Upper lobe of left lung (tissue), 6 donors: ENCODE measurements around the gene SLC8A3. TPM values are rescaled to one million over a fixed set of nuclear protein-coding genes. Genes with fewer than 3 reads are reported as not detected.

Source experiments
- ATAC-seq, 2 donors: fragments of 200-7000 bp; cut with Tn5 transposase; one replicate each; pipeline ENCODE4 v1.9.1; 2022; ENCODE audit warnings: mild to moderate bottlenecking in 2 of 2, moderate library complexity in 2 of 2; ENCODE audit not compliant: low FRiP score in 2 of 2
- DNase-seq, 2 donors: peaks; one replicate each; pipeline ENCODE4 v3.0.0-alpha.2; 2019 to 2020
- H3K27ac ChIP-seq, 4 donors: fragments of 200-600 bp; sonication (generic); one replicate each; pipeline ENCODE4 v1.5.1; 2016 to 2019
- H3K27me3 ChIP-seq, 4 donors: fragments of 200-600 bp; sonication (generic); one replicate each; pipeline ENCODE4 v1.5.1; 2017 to 2019
- H3K36me3 ChIP-seq, 4 donors: fragments of 200-600 bp; sonication (generic); one replicate each; pipeline ENCODE4 v1.5.1; 2016 to 2019
- H3K4me1 ChIP-seq, 4 donors: fragments of 200-600 bp; sonication (generic); one replicate each; pipeline ENCODE4 v1.5.1; 2018 to 2019
- H3K4me3 ChIP-seq, 4 donors: fragments of 200-600 bp; sonication (generic); one replicate each; pipeline ENCODE4 v1.5.1; 2017 to 2019; ENCODE audit warnings: mild to moderate bottlenecking in 2 of 4, moderate library complexity in 1 of 4
- H3K9me3 ChIP-seq, 4 donors: fragments of 200-600 bp; sonication (generic); one replicate each; pipeline ENCODE4 v1.5.1; 2018 to 2019
- CTCF ChIP-seq, 6 experiments: fragments of 450-650 bp in 4 of 6; fragments of 200-600 bp in 2 of 6; sonication (generic) in 2 of 6; IDR thresholded peaks; one replicate each; pipeline ENCODE4 v1.5.1; 2016 to 2019; ENCODE audit warnings: antibody characterized with exemption in 6 of 6
- EP300 ChIP-seq, 4 donors: sonication (generic); formaldehyde crosslinking; IDR thresholded peaks; one replicate each; pipeline ENCODE4 v1.5.1; 2017; ENCODE audit warnings: antibody characterized with exemption in 4 of 4, control low read depth in 2 of 4
- POLR2A ChIP-seq, 4 donors: fragments of 450-650 bp; IDR thresholded peaks; one replicate each; pipeline ENCODE4 v1.5.1; 2016 to 2017; ENCODE audit warnings: antibody characterized with exemption in 4 of 4, mild to moderate bottlenecking in 2 of 4
- POLR2AphosphoS5 ChIP-seq, 2 donors: sonication (generic); formaldehyde crosslinking; IDR thresholded peaks; one replicate each; pipeline ENCODE4 v1.5.1; 2017; ENCODE audit warnings: antibody characterized with exemption in 2 of 2
- WGBS, 2 donors: methylation state at CpG; one replicate each; pipeline ENCODE4 v1.1.5; 2017 to 2018; 5-methylcytosine and 5-hydroxymethylcytosine counted together
- total RNA-seq, 6 donors: library from RNA; depleted of rRNA in 4 of 6; stranded (reverse); fragments of >200 nt in 4 of 6; gene quantifications; one replicate each; pipeline versions ENCODE4 v1.1.0 to v1.2.1, GENCODE V29; 2016 to 2021
- donor health status: DM: no; HTN: no; CAD: no; lungs with moderate emphysema.
- donor health status: DM: no; HTN: yes; CAD: no; lungs with severe emphysema.

Gene SLC8A3
- total RNA-seq, 6 donors from 2014 or later = 0.49 to 1.4 (median 1.0) TPM

- TF ChIP-seq EP300 (IDR thresholded peaks at IDR 0.05) = no peak
- no peak for TF ChIP-seq CTCF (IDR thresholded peaks at IDR 0.05)
- no peak for TF ChIP-seq POLR2AphosphoS5 (IDR thresholded peaks at IDR 0.05)
- TF ChIP-seq POLR2A (IDR thresholded peaks at IDR 0.05) = no peak
- ATAC-seq (no peak), DNase-seq (no peak)
- Histone ChIP-seq H3K36me3 (no peaks in the 10 kb centered on the region), H3K27ac (no peak overlapping the region), H3K4me1 (peaks cover 0 to 14% (median 9%) of the 10 kb centered on the region in 4 donors), H3K4me3 (no peak overlapping the region), H3K27me3 (no peaks in the 10 kb centered on the region), H3K9me3 (no peaks in the 10 kb centered on the region)
- 87 to 96% methylated on average over 3 of the region's 3 CpGs for WGBS, 2 donors
These were observed 94.6 kb downstream of the SLC8A3 start for GRCh38 chr14:70094106-70094505.

- peaks cover 0 to 9% (median 6%) of the 10 kb centered on the region in 4 donors for H3K4me1 ChIP-seq
- no peak for ATAC-seq
- no peaks in the 10 kb centered on the region for H3K27me3 ChIP-seq
- no peak for DNase-seq
- no peak overlapping the region for H3K27ac ChIP-seq
- H3K36me3 ChIP-seq = no peaks in the 10 kb centered on the region
- 86 to 100% methylated on average over 2 of the region's 2 CpGs for WGBS, 2 donors
- no peak overlapping the region for H3K4me3 ChIP-seq
- no peak for TF ChIP-seq CTCF (IDR thresholded peaks at IDR 0.05)
- TF ChIP-seq EP300 (IDR thresholded peaks at IDR 0.05) = no peak
- no peak for TF ChIP-seq POLR2A (IDR thresholded peaks at IDR 0.05)
- no peak for TF ChIP-seq POLR2AphosphoS5 (IDR thresholded peaks at IDR 0.05)
- H3K9me3 ChIP-seq = no peaks in the 10 kb centered on the region
These were observed 95.6 kb downstream of the SLC8A3 start for GRCh38 chr14:70093156-70093555.

GRCh38 chr14:70087380-70087697, 101.4 kb downstream of the SLC8A3 start:
- DNase-seq (no peak), ATAC-seq (no peak)
- H3K27ac ChIP-seq = no peak overlapping the region
- 10 to 12% methylated on average over 2 of the region's 2 CpGs for WGBS, 2 donors
- H3K4me1 ChIP-seq = no peaks in the 10 kb centered on the region
- H3K36me3 ChIP-seq = no peaks in the 10 kb centered on the region
- H3K4me3 ChIP-seq = no peak overlapping the region
- TF ChIP-seq EP300 (IDR thresholded peaks at IDR 0.05) = no peak
- no peak for TF ChIP-seq POLR2A (IDR thresholded peaks at IDR 0.05)
- no peak for TF ChIP-seq CTCF (IDR thresholded peaks at IDR 0.05)
- no peak for TF ChIP-seq POLR2AphosphoS5 (IDR thresholded peaks at IDR 0.05)
- H3K27me3 ChIP-seq = peaks cover 0 to 5% (median 1%) of the 10 kb centered on the region in 4 donors
- no peaks in the 10 kb centered on the region for H3K9me3 ChIP-seq

- no peak overlapping the region for H3K27ac ChIP-seq
- no peaks in the 10 kb centered on the region for H3K4me1 ChIP-seq
- no peaks in the 10 kb centered on the region for H3K36me3 ChIP-seq
- ATAC-seq (no peak), DNase-seq (no peak)
- H3K4me3 ChIP-seq = no peak overlapping the region
- peaks cover 0 to 5% (median 1%) of the 10 kb centered on the region in 4 donors for H3K27me3 ChIP-seq
- 46 to 49% methylated on average over 5 of the region's 5 CpGs for WGBS, 2 donors
- TF ChIP-seq CTCF (IDR thresholded peaks at IDR 0.05) (peak in 4 of 6 experiments; percentile 9 to 35 (median 20)), POLR2AphosphoS5 (IDR thresholded peaks at IDR 0.05) (no peak)
- no peaks in the 10 kb centered on the region for H3K9me3 ChIP-seq
These were observed 101.9 kb downstream of the SLC8A3 start for GRCh38 chr14:70086685-70087379.

- no peaks in the 10 kb centered on the region for H3K9me3 ChIP-seq
- DNase-seq (no peak), ATAC-seq (no peak)
- no peaks in the 10 kb centered on the region for H3K36me3 ChIP-seq
- H3K27me3 ChIP-seq = peaks cover 0 to 5% (median 3%) of the 10 kb centered on the region in 4 donors
- no peaks in the 10 kb centered on the region for H3K4me1 ChIP-seq
- 41 to 60% methylated on average over 2 of the region's 2 CpGs for WGBS, 2 donors
- H3K27ac ChIP-seq = no peak overlapping the region
- H3K4me3 ChIP-seq = no peak overlapping the region
- no peak for TF ChIP-seq CTCF (IDR thresholded peaks at IDR 0.05)
These were observed 104.5 kb downstream of the SLC8A3 start for GRCh38 chr14:70084226-70084625.
